Measurements from ENCODE around the gene CACFD1.

DNA sequence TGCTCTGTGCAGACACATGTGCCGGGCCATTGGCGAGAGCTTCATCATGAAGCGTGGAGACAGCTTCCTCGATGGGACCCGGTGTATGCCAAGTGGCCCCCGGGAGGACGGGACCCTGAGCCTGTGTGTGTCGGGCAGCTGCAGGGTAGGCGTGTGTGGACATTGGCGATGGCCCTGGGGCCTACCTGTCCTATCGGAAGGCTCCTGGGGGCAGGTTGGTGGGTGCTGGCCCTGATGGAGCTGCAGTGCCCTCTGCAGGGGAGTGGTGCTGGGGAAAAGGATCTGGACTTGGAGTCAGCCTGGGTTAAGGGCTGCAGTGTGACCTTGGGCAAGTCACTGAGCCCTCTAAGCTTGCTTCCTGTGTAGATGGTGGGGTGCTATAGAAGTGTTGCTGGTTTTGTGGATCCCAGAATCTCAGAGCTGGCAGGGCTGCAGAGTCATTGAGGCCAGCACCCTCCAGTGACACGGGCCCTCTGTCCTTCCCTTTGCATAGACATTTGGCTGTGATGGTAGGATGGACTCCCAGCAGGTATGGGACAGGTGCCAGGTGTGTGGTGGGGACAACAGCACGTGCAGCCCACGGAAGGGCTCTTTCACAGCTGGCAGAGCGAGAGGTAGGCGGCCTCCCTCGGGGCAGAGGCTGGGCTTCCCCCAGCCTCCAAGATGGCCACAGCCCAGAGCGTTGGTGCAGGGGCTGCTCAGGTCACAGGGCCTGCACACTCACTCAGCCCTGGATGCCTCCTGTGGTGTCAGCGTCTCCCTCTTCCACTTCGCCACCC is 21.8 kb upstream of the CACFD1 start:
- TF ChIP-seq, protein P1, sequence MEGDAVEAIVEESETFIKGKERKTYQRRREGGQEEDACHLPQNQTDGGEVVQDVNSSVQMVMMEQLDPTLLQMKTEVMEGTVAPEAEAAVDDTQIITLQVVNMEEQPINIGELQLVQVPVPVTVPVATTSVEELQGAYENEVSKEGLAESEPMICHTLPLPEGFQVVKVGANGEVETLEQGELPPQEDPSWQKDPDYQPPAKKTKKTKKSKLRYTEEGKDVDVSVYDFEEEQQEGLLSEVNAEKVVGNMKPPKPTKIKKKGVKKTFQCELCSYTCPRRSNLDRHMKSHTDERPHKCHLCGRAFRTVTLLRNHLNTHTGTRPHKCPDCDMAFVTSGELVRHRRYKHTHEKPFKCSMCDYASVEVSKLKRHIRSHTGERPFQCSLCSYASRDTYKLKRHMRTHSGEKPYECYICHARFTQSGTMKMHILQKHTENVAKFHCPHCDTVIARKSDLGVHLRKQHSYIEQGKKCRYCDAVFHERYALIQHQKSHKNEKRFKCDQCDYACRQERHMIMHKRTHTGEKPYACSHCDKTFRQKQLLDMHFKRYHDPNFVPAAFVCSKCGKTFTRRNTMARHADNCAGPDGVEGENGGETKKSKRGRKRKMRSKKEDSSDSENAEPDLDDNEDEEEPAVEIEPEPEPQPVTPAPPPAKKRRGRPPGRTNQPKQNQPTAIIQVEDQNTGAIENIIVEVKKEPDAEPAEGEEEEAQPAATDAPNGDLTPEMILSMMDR (conservative IDR thresholded peaks at IDR 0.05; ENCODE audit: low read depth, low read length), result no peak
- no peak for TF ChIP-seq EZH2 (IDR thresholded peaks at IDR 0.05; ENCODE audit: borderline replicate concordance, low read depth, low read length, poor library complexity, severe bottlenecking)
